Choroid plexus epithelial cell (primary cell): ENCODE results near the gene LHX3.

Source experiments
- DNase-seq: peaks from one replicate; pipeline ENCODE4 v3.0.0-alpha.2; 2010; ENCODE audit warnings: low read depth
- H3K4me3 ChIP-seq: 2 replicates; pipeline ENCODE4 v1.5.1; 2011; ENCODE audit warnings: low read depth, mild to moderate bottlenecking, control low read depth, low read length, moderate library complexity
- TF ChIP-seq, protein P1 (sequence below): conservative IDR thresholded peaks from 2 replicates; pipeline ENCODE4 v1.5.1; 2011; ENCODE audit warnings: low read depth, mild to moderate bottlenecking, control low read depth, inconsistent platforms, low read length, moderate library complexity

Gene LHX3

DNA sequence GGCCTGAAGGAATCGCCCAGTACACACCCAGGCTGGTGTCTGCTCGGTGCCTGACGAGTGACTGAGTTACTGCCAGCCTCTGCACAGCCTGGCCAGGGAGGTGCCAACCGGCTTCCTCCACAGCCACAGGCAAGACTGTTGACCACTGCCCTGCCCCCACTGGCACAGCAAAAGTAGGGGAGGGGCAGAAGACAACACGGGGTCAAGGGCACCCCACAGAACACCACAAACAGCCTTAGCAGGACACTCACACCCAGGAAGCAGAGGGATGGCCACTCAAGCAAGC is 722 bp upstream of the LHX3 start:
- TF ChIP-seq, protein P1, sequence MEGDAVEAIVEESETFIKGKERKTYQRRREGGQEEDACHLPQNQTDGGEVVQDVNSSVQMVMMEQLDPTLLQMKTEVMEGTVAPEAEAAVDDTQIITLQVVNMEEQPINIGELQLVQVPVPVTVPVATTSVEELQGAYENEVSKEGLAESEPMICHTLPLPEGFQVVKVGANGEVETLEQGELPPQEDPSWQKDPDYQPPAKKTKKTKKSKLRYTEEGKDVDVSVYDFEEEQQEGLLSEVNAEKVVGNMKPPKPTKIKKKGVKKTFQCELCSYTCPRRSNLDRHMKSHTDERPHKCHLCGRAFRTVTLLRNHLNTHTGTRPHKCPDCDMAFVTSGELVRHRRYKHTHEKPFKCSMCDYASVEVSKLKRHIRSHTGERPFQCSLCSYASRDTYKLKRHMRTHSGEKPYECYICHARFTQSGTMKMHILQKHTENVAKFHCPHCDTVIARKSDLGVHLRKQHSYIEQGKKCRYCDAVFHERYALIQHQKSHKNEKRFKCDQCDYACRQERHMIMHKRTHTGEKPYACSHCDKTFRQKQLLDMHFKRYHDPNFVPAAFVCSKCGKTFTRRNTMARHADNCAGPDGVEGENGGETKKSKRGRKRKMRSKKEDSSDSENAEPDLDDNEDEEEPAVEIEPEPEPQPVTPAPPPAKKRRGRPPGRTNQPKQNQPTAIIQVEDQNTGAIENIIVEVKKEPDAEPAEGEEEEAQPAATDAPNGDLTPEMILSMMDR: no peak
- H3K4me3 ChIP-seq: no peak overlapping the region
- no peak for DNase-seq

DNA sequence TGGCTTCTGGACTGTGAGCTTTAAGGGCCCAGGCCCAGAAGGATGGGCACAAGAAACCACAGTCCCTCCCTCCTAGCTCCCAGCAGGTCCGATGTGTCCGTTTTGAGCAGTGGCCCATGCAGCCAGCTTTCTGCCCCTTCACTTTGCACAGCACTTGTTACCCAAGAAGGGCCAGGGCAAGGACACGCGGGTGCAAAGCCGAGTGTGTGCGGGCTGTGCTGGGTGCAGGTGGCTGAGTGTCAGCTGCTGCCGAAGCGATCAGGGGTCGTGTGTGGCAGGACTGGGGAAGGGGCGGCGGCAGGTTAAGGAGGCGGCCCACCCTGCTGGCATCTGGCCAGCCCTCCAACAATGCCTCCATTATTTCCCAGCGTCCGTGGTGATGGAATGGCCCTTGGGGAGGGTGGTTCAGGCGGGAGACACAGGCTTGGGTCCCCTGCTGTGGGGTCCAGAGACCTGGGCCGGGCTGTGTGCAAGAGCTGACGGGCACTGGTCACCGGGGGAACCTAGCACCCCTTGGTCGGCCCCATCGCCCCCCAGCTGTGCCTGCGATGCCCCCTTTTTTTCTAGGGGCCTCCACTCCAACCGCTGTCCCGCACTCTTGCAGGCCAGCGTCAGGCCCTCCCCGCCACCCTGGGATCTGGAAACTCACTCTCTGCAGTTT is 653 bp downstream of the LHX3 start:
- TF ChIP-seq, protein P1: no peak
- no peak for DNase-seq
- no peak overlapping the region for H3K4me3 ChIP-seq

DNA sequence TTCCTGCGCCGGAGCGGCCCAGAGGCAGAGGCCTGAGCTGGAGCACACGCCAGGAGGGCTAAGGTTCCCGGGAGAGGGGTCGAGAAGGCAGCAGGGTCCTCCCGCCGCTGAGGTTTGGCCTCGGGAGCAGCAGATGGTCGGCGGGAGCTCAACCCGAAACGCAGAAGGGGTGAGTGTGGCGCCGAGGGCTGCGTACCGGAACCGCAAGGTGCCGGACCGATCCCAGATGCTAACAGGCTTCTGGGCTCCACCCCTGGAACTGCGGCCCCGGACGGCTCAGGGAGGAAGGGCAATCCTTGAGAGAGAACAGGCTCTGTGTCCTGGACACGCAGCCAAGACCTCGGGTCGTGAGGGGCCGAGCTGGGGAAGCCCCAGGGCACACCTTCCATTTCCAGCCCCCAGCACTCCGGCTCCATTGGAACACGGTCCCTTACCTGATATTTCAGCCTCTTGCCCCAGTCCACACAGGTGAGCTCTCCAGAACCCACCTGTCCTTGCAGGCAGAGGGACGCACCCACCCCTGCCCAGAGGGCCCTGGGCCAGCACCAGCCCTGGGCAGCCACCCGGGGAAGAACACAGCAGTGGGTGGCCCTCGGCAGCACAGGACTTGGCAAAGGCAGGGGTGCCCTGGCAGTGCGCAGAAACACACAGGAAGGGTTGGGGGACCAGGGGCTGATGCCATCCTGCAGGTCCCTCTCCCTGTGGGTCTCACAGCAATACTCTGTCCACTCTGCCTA is 1.4 kb downstream of the LHX3 start:
- TF ChIP-seq, protein P1: no peak
- no peak overlapping the region for H3K4me3 ChIP-seq
- no peak for DNase-seq

DNA sequence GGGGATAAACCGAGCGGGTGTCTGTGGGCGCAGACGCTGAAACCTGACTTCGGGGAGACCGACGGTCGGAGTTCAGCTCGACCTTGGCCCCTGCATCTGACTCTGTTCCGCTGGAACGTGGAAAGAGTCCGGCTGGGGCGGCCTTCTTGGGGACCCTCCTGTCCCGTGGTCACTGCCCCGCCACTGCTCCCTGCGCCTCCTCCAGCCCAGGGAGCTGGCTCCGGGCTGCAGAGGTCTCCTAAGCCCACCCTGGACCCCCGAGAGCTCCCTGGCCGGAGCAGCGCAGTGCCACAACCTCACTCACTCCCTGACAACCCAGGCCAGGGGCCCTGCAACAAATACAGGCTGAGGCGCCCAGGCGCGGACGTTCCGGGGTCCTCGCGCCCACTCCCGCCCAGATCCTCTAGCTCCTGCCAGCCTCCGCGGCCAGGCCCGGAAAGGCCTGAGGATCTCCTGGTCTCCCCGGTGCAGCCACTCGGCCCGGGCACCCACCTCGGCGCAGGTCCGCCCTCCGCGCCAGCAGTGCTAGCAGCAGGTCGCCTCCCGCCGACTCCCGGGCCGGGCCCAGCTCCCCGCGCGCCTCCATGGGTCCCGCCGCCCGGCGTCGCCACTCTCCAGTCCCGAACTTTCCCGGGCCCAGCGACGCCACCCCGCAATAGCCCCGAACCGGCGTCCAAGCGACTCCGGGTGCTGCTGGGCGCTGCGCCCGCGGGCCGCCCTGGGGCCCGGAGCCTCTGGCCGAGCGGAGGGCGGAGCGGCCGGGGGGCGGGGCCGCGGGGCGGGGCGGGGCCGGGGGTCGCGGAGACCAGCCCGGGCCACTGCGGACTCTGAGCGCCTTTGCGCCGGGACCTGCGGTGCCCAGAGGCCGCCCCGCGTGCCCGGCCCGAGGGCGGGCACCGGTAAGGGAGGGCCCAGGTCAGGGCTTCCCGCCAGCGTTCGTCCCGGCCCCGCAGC is 2.2 kb downstream of the LHX3 start:
- DNase-seq: no peak
- TF ChIP-seq, protein P1: no peak
- H3K4me3 ChIP-seq: no peak overlapping the region

DNA sequence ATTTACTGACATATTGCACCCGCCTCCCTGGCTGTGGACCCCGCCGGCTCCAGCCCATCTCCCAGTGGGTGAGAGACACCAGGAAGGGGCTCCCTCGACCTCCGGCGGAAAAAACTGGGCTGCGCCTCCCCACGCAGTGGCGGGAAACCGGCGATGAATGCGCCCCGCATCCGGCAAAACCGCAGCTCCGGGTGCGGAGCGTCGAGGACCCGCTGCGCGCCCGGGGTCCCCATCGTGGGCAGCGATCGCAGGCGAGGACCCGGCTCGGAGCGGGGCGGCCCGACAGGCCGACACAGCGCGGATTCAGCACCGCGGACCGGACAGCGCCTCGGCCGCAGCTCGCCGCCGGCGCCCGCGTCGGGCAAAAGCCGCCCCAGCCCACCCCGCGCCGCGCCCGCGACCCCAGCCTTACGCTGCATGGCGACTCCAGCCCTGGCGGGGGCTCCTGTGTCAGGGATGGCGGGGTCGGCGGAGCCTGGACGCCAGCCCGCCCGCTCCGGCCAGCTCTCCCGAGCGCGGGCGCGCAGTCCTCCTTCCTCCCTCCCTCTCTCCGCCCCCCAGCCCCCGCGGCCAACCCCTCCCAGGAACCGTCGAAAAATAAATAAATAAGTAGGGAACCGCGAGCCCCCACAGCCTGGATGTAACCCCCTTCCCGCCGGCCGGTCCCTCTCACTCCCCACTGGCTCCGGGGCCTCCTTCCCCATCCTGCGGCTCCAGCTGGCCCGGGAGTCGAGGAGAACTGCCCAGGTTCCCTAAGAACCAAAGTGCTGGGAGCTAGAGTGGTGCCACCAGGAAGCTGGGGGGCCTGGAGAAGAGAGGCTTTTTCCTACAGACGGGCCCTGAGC is 3.1 kb downstream of the LHX3 start:
- DNase-seq: peak; percentile 22
- TF ChIP-seq, protein P1: no peak
- no peak overlapping the region for H3K4me3 ChIP-seq

DNA sequence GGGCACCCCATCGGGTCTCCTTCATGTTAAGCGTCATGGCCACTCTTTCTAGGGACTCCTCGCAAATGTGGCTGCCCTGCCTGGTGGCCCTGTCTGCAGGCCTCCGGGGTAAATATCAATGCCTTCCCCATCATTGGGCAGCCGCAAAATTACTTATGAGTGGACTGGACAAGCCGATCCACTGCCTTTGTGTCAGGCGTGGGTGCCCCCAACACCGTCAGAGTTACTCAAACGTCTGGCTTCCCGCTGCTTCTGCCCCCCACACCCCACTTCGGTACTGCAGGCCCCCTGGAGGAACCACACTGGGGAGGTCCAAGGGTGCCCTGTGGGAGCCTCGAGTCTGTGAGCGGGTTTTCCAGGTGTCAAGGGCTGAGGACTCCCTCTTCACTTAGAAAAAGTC is 3.8 kb downstream of the LHX3 start:
- no peak for DNase-seq
- TF ChIP-seq, protein P1: no peak
- H3K4me3 ChIP-seq: no peak overlapping the region
